Nephron progenitor cell (in vitro differentiated cells): ENCODE measurements around the gene MORN5.

ENCODE experiments used
- DNase-seq: peaks from one replicate; pipeline ENCODE4 v3.0.0; 2021
- H3K27ac Mint-ChIP-seq: 2 replicates; pipeline ENCODE4 v1.8.0; 2021; ENCODE audit warnings: mild to moderate bottlenecking, moderate library complexity, mixed read lengths
- H3K27me3 Mint-ChIP-seq: 2 replicates; pipeline ENCODE4 v1.8.0; 2021; ENCODE audit warnings: mild to moderate bottlenecking, low read depth, mixed read lengths; ENCODE audit not compliant: poor library complexity
- H3K36me3 Mint-ChIP-seq: 2 replicates; pipeline ENCODE4 v1.8.0; 2021; ENCODE audit warnings: low read depth, mixed read lengths
- H3K4me1 Mint-ChIP-seq: 2 replicates; pipeline ENCODE4 v1.8.0; 2021; ENCODE audit warnings: mixed read lengths
- H3K4me3 Mint-ChIP-seq: 2 replicates; pipeline ENCODE4 v1.8.0; 2021; ENCODE audit warnings: mild to moderate bottlenecking, moderate library complexity, mixed read lengths
- H3K9me3 Mint-ChIP-seq: 2 replicates; pipeline ENCODE4 v1.8.0; 2021; ENCODE audit warnings: mild to moderate bottlenecking, moderate library complexity, mixed read lengths
- CTCF ChIP-seq: fragments of 200-600 bp; sonication (generic); IDR thresholded peaks from 2 replicates; pipeline ENCODE4 v1.5.0; 2021; ENCODE audit warnings: antibody characterized with exemption

MORN5 gene

DNA sequence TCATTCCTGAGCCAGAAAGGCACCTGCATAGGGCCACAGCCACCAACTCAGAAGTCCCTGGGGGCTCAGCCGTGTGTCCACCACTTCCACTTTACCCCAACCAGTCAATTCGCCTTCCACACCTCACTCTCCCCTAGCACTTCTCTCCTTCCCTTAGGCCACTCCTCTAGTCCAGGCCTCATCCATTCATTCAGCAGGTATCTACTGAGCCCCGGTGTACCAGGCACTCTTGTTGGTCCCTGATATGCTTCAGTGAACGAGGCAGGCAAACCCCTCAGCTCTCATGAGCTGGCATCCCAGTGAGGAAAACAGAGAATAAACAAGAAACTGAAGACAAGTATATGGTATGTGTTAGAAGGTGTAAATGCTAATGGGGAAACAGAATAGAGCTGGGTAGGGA is 28.9 kb upstream of the MORN5 start:
- Mint-ChIP-seq H3K4me1 (peaks cover 24% of the 10 kb centered on the region), H3K4me3 (no peak overlapping the region), H3K27ac (no peak overlapping the region), H3K9me3 (no peaks in the 10 kb centered on the region), H3K27me3 (peaks cover 76% of the 10 kb centered on the region), H3K36me3 (no peaks in the 10 kb centered on the region)
- DNase-seq: no peak
- no peak for TF ChIP-seq CTCF

DNA sequence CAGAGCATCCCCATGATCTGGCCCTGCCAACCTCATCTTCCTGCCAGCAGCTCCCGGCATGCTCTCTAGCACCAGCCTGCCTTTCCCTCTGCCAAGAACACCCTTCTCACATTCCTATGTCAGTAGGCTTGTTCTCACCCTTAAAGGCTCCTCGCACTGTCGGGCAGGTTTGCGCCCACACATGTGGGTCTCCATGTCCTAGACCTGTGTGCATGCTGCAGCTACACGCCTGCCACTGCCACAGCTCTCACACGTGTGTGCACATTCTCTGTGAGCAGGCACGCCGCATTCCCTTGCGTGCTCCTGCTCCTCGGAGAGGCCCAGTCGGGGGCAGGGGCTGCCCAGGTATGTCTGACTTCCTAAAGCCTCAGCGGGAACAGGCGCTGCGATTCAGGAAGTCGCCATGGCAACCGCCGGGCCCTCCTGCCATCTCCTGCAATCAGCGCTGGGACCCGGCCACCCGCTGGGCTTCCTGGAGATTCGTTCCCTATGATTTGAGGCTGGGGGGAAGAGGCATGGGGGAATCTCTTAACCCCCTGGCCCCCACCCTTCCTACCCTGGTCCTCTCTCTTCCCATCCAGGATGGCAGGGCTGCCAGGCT is 28.2 kb upstream of the MORN5 start:
- no peaks in the 10 kb centered on the region for H3K36me3 Mint-ChIP-seq
- peaks cover 70% of the 10 kb centered on the region for H3K27me3 Mint-ChIP-seq
- H3K9me3 Mint-ChIP-seq: no peaks in the 10 kb centered on the region
- no peak overlapping the region for H3K4me3 Mint-ChIP-seq
- peak; percentile 71 for DNase-seq
- TF ChIP-seq CTCF: no peak
- H3K4me1 Mint-ChIP-seq: peaks cover 17% of the 10 kb centered on the region
- no peak overlapping the region for H3K27ac Mint-ChIP-seq

- Mint-ChIP-seq H3K36me3 (no peaks in the 10 kb centered on the region), H3K27ac (no peak overlapping the region), H3K27me3 (peaks cover 67% of the 10 kb centered on the region), H3K4me1 (peaks cover 16% of the 10 kb centered on the region), H3K9me3 (no peaks in the 10 kb centered on the region), H3K4me3 (no peak overlapping the region)
- no peak for TF ChIP-seq CTCF
- no peak for DNase-seq
These were observed 27.2 kb upstream of the MORN5 start for GRCh38 chr9:122132539-122132938.

GRCh38 chr9:122133263-122133983 is 26.3 kb upstream of the MORN5 start:
- Mint-ChIP-seq H3K9me3 (no peaks in the 10 kb centered on the region), H3K36me3 (no peaks in the 10 kb centered on the region), H3K27ac (no peak overlapping the region), H3K27me3 (peaks cover 60% of the 10 kb centered on the region), H3K4me3 (no peak overlapping the region), H3K4me1 (peaks cover 16% of the 10 kb centered on the region)
- DNase-seq: no peak
- no peak for TF ChIP-seq CTCF

GRCh38 chr9:122133984-122134535 is 25.6 kb upstream of the MORN5 start:
- DNase-seq: no peak
- Mint-ChIP-seq H3K4me3 (no peak overlapping the region), H3K36me3 (no peaks in the 10 kb centered on the region), H3K9me3 (no peaks in the 10 kb centered on the region), H3K4me1 (peaks cover 16% of the 10 kb centered on the region), H3K27ac (no peak overlapping the region), H3K27me3 (peaks cover 59% of the 10 kb centered on the region)
- TF ChIP-seq CTCF: no peak
